Fibroblast of pulmonary artery (primary cell): ENCODE results near the gene RANGAP1.
A peak's percentile ranks its signal among the peaks of the same experiment; 100 is the strongest.

Experiments
- DNase-seq: peaks from one replicate; pipeline ENCODE4 v3.0.0-alpha.2; 2010; ENCODE audit warnings: low read depth
- H3K4me3 ChIP-seq: replicated peaks from 2 replicates; pipeline ENCODE4 v1.5.1; 2011; ENCODE audit warnings: low read depth, mild to moderate bottlenecking, control low read depth, low read length, moderate library complexity
- TF ChIP-seq, protein P1 (sequence below): IDR thresholded peaks from 2 replicates; pipeline ENCODE4 v1.5.1; 2011; ENCODE audit warnings: mild to moderate bottlenecking, control low read depth, low read length, inconsistent platforms; ENCODE audit errors: missing control alignments

The RANGAP1 gene

DNA sequence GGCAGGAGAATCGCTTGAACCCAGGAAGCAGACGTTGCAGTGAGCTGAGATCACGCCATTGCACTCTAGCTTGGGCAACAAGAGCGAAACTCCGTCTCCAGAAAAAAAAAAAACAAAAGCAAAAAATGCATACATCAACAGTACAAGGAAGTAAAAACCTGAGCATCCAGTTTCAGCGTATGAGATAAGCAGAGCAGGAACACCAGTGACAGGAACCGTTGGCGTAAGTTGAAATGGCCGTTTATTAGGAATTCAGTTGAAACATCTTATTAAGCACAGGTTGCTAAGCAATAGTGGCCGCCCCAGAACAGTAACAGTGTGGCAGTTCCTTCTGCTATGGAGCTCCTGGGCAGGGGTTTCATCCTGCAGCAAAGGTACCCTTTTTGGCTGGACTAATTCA lies 84.8 kb downstream of the RANGAP1 start:
- no peak for DNase-seq
- TF ChIP-seq, protein P1, sequence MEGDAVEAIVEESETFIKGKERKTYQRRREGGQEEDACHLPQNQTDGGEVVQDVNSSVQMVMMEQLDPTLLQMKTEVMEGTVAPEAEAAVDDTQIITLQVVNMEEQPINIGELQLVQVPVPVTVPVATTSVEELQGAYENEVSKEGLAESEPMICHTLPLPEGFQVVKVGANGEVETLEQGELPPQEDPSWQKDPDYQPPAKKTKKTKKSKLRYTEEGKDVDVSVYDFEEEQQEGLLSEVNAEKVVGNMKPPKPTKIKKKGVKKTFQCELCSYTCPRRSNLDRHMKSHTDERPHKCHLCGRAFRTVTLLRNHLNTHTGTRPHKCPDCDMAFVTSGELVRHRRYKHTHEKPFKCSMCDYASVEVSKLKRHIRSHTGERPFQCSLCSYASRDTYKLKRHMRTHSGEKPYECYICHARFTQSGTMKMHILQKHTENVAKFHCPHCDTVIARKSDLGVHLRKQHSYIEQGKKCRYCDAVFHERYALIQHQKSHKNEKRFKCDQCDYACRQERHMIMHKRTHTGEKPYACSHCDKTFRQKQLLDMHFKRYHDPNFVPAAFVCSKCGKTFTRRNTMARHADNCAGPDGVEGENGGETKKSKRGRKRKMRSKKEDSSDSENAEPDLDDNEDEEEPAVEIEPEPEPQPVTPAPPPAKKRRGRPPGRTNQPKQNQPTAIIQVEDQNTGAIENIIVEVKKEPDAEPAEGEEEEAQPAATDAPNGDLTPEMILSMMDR = no peak
- H3K4me3 ChIP-seq = no peak overlapping the region

DNA sequence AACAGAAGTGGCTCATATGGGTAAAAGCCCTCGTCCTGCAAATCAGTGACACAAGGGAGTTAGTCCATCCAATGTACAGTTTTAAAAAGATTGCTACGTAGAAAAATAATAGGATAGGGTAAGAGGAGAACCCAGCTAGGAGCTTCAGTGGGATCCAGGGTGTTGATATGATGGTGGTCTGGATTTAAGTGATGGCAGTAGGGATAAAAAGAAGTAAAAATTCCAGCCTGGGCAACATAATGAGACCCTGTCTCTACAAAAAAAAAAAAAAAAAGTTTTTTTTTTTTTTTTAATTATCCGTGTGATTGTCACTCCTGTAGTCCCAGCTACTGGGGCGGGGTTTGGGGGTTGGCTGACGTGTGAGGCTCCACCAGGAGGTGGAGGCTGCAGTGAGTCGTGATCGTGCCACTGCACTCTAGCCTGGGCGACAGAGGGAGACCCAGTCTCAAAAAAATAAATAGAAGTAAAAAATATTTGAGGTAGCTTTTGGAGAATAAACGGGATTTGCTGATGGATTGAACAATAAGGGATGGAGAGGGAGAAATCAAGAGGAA lies 87.9 kb downstream of the RANGAP1 start:
- H3K4me3 ChIP-seq = peak overlapping the region; percentile 77
- no peak for DNase-seq

DNA sequence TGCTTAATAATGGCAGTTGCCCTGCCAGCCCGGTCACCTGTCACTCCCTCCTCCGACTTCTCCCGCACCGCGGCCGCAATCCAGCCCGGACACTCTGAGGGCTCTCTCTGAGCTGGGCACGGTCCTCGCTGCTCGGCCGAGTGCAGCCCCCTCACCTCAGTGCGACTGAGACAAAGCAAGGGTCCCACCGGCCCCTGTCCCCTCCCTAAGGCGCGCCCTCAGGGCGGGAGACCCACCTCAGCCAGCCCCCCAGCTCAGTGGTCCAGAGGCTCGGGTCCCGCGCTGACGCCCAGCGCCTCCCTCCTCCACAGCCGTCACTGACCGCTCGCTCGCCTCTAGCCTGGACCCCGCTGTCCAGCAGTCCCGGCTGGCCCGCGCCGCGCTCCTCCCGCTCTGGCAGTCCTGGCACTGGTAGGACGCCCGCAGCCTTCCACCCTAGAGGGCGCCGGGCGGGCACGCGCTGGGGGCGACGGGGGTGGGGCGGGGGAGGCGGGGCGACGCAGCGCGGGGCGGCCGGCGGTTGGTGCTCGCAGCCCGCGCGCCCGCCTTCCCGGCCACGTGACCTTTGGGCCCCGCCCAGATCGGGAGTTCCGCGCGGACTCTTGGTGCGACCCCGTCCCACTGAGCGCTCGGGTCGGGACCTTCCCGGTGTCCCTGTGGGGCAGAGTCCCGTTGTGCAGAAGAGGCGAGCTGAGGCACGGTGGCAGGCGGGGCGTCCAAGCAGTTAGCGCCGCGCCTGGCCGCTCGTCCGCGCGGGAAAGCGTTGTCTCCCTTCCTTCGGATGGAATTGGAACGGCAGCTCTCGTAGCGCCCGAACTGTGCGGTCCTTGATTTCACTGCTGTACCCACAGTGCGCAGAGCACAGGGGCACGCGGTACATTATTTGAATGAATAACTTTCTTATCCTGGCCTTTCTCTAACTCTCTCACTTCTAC lies 88.7 kb downstream of the RANGAP1 start:
- peak overlapping the region; percentile 77 for H3K4me3 ChIP-seq
- TF ChIP-seq, protein P1 = no peak
- peak; percentile 47 for DNase-seq

More for the DNA sequence above, 87.9 kb downstream of the RANGAP1 start:
- TF ChIP-seq, protein P1 = no peak
